Peyer's patch (tissue), 4 donors: ENCODE data around the gene DDX20.

Experiments
- CTCF ChIP-seq, 6 experiments: fragments of 450-650 bp in 4 of 6; fragments of 200-600 bp in 2 of 6; sonication (generic) in 1 of 6; IDR thresholded peaks; one replicate each; pipeline ENCODE4 v1.5.1; 2017 to 2019; ENCODE audit warnings: antibody characterized with exemption in 6 of 6, mild to moderate bottlenecking in 3 of 6, moderate library complexity in 1 of 6
- POLR2A ChIP-seq, 2 donors: fragments of 450-650 bp; IDR thresholded peaks; one replicate each; pipeline ENCODE4 v1.5.1; 2017; ENCODE audit warnings: antibody characterized with exemption in 2 of 2, mild to moderate bottlenecking in 2 of 2, moderate library complexity in 2 of 2

- TF ChIP-seq CTCF (IDR thresholded peaks at IDR 0.05), result no peak
- no peak for TF ChIP-seq POLR2A (IDR thresholded peaks at IDR 0.05)
Observed at GRCh38 chr1:111786669-111787207, 31.0 kb downstream of the DDX20 start.
